Right atrium auricular region (tissue), 2 donors: ENCODE measurements around the gene ZNF549. TPM values are rescaled to one million over a fixed set of nuclear protein-coding genes. Genes with fewer than 3 reads are reported as not detected.
A peak's percentile ranks its signal among the peaks of the same experiment; 100 is the strongest.

Experiments
- DNase-seq: peaks from one replicate; pipeline ENCODE4 v3.0.0-alpha.2; 2019; ENCODE audit warnings: low spot score
- H3K27ac ChIP-seq, 2 donors: fragments of 200-600 bp; sonication (generic); 1 replicate in 1 of 2; 2 replicates in 1 of 2; pipeline ENCODE4 v1.5.1; 2016 to 2019
- H3K27me3 ChIP-seq, 2 donors: fragments of 200-600 bp; sonication (generic); one replicate each; pipeline versions ENCODE4 v1.5.1 to v1.6.0; 2017 to 2019
- H3K36me3 ChIP-seq: fragments of 200-600 bp; sonication (generic); one replicate; pipeline ENCODE4 v1.5.1; 2016
- H3K4me1 ChIP-seq, 2 donors: fragments of 200-600 bp; sonication (generic); one replicate each; pipeline versions ENCODE4 v1.5.1 to v1.6.0; 2017 to 2019
- H3K4me3 ChIP-seq, 2 donors: fragments of 200-600 bp; sonication (generic); 1 replicate in 1 of 2; 2 replicates in 1 of 2; pipeline ENCODE4 v1.5.1; 2017 to 2019; ENCODE audit warnings: mild to moderate bottlenecking in 1 of 2, moderate library complexity in 1 of 2
- H3K9me3 ChIP-seq, 2 donors: fragments of 200-600 bp; sonication (generic); one replicate each; pipeline ENCODE4 v1.5.1; 2019
- total RNA-seq, 2 donors: library from RNA; depleted of rRNA; stranded (reverse); fragments of >200 nt; gene quantifications; one replicate each; pipeline ENCODE4 v1.1.0, GENCODE V29; 2016
- TF ChIP-seq, protein P1 (sequence below), 2 donors: fragments of 200-600 bp; sonication (generic); IDR thresholded peaks; one replicate each; pipeline ENCODE4 v1.5.1; 2019; ENCODE audit warnings: antibody characterized with exemption in 2 of 2

ZNF549 gene
- total RNA-seq, 2 donors from 2014 or later, result 2.2 to 4.1 TPM

DNA sequence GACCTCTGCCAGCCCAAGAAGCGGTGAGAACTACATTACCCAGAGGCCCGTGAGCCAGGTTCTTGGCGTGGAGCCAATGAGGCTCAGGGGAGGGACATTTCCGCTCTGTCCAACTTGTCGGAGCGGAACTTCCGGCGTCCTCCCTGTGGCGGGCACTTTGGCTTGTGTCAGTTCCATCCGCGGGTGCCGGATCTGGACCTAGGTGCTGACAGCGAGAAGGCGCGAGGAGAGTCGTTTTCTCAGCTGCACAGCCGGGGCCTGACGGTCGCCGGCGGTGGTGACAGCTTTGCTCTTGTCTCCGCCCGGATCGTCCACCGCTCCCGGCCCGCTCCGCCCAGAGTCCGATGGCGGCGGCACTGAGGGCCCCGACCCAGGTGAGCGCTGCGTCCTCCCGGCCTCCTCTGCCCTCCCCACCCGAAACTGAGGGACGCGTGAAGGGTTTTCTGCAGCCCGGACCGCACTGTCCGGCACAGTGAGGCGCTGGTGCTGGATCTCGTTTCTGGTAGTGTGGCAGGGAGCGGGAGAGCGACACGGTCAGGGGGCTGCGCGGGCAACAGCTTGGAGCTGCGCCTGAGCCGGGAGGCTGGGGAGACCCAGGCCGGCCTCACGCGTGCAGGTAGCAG is 72.7 kb downstream of the ZNF549 start, which contains the start of gene ZNF530:
Gene ZNF530 (plus strand): TSS at position 125 of the 623 bp plus-strand sequence. CDS start 4,461 bp downstream, outside the sequence.
- TF ChIP-seq, protein P1, sequence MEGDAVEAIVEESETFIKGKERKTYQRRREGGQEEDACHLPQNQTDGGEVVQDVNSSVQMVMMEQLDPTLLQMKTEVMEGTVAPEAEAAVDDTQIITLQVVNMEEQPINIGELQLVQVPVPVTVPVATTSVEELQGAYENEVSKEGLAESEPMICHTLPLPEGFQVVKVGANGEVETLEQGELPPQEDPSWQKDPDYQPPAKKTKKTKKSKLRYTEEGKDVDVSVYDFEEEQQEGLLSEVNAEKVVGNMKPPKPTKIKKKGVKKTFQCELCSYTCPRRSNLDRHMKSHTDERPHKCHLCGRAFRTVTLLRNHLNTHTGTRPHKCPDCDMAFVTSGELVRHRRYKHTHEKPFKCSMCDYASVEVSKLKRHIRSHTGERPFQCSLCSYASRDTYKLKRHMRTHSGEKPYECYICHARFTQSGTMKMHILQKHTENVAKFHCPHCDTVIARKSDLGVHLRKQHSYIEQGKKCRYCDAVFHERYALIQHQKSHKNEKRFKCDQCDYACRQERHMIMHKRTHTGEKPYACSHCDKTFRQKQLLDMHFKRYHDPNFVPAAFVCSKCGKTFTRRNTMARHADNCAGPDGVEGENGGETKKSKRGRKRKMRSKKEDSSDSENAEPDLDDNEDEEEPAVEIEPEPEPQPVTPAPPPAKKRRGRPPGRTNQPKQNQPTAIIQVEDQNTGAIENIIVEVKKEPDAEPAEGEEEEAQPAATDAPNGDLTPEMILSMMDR (IDR thresholded peaks at IDR 0.05), result no peak
- Histone ChIP-seq H3K27me3 (no peaks in the 10 kb centered on the region), H3K9me3 (peaks cover 0 to 10% of the 10 kb centered on the region in 2 donors), H3K4me1 (peaks cover 0 to 8% of the 10 kb centered on the region in 2 donors), H3K4me3 (peak within 1 kb of the TSS; percentile 66 to 91), H3K27ac (peak within 1 kb of the TSS; percentile 54 to 60), H3K36me3 (peaks cover 7% of the 10 kb centered on the region)
- DNase-seq, result peak; percentile 97

- Histone ChIP-seq H3K9me3 (peaks cover 0 to 40% of the 10 kb centered on the region in 2 donors), H3K27ac (no peak overlapping the region), H3K36me3 (peaks cover 23% of the 10 kb centered on the region), H3K4me1 (no peaks in the 10 kb centered on the region), H3K27me3 (no peaks in the 10 kb centered on the region), H3K4me3 (no peak overlapping the region)
- DNase-seq, result no peak
- TF ChIP-seq, protein P1 (IDR thresholded peaks at IDR 0.05), result no peak
Measured at GRCh38 chr19:57606931-57607330, 79.8 kb downstream of the ZNF549 start.

Other genes starting within 250 kb of the ZNF549 start
- gene ZNF460, start 246.9 kb upstream of the ZNF549 start, total RNA-seq, result 10 to 100 TPM; 34.7 to 38.3 TPM
- gene ZNF543, start 206.9 kb upstream of the ZNF549 start, total RNA-seq, result 1 to 10 TPM; 6.0 to 7.8 TPM
- 1 to 10 TPM; 6.6 to 8.2 TPM for gene ZNF304, start 176.1 kb upstream of the ZNF549 start, total RNA-seq
- 10 to 100 TPM; 16.2 to 23.1 TPM for gene TRAPPC2B, start 163.8 kb upstream of the ZNF549 start, total RNA-seq
- 1 to 10 TPM; 2.4 to 3.5 TPM for gene ZNF547, start 163.8 kb upstream of the ZNF549 start, total RNA-seq
- gene ZNF548, start 137.5 kb upstream of the ZNF549 start, total RNA-seq, result 10 to 100 TPM; 11.1 to 18.3 TPM
- gene ZNF17, start 116.2 kb upstream of the ZNF549 start, total RNA-seq, result 1 to 10 TPM; 5.6 to 8.4 TPM
- gene ZNF749, start 92.0 kb upstream of the ZNF549 start, total RNA-seq, result 1 to 10 TPM; 1.1 to 3.5 TPM
- gene VN1R1, start 70.2 kb upstream of the ZNF549 start, total RNA-seq, result 1 to 10 TPM; 2.0 to 2.9 TPM
- 10 to 100 TPM; 14.9 to 17.3 TPM for gene ZNF772, start 49.8 kb upstream of the ZNF549 start, total RNA-seq
- 1 to 10 TPM; 4.9 to 7.2 TPM for gene ZNF419, start 39.6 kb upstream of the ZNF549 start, total RNA-seq
- 1 to 10 TPM; 2.1 to 8.5 TPM for gene ZNF773, start 27.4 kb upstream of the ZNF549 start, total RNA-seq
- 1 to 10 TPM; 4.6 to 5.2 TPM for gene ZNF550, start 32.5 kb downstream of the ZNF549 start, total RNA-seq
- gene ZNF416, start 51.6 kb downstream of the ZNF549 start, total RNA-seq, result 1 to 10 TPM; 3.2 to 4.4 TPM
- 1 to 10 TPM; 3.3 to 4.9 TPM for gene ZIK1, start 56.8 kb downstream of the ZNF549 start, total RNA-seq
- gene ZNF530, start 72.5 kb downstream of the ZNF549 start, total RNA-seq, result 10 to 100 TPM in 1 of 2 donors, 1 to 10 TPM in 1; 5.7 to 10.8 TPM
- 10 to 100 TPM; 11.5 to 14.1 TPM for gene ZNF134, start 86.9 kb downstream of the ZNF549 start, total RNA-seq
- 1 to 10 TPM; 8.8 to 9.7 TPM for gene ZNF211, start 105.8 kb downstream of the ZNF549 start, total RNA-seq
- under 1 TPM in 1 of 2 donors, not detected in 1; 0.24 TPM for gene ZSCAN4, start 141.6 kb downstream of the ZNF549 start, total RNA-seq
- 1 to 10 TPM; 3.0 to 5.1 TPM for gene ZNF551, start 154.6 kb downstream of the ZNF549 start, total RNA-seq
- 1 to 10 TPM; 2.8 to 3.3 TPM for gene ZNF154, start 181.8 kb downstream of the ZNF549 start, total RNA-seq
- gene ZNF671, start 200.3 kb downstream of the ZNF549 start, total RNA-seq, result 1 to 10 TPM; 5.6 to 8.3 TPM
- gene ZNF776, start 219.5 kb downstream of the ZNF549 start, total RNA-seq, result 1 to 10 TPM; 6.0 to 8.9 TPM
- 10 to 100 TPM in 1 of 2 donors, 1 to 10 TPM in 1; 5.7 to 11.9 TPM for gene ZNF586, start 242.3 kb downstream of the ZNF549 start, total RNA-seq